HG02884 (cell line): Measurements from ENCODE around the gene CFAP46.
"Not testable (repeated sequence)": the region's sequence is repeated elsewhere in the genome, so short reads cannot be mapped to it uniquely, and the experiment has no call there.

ENCODE experiments used
- ATAC-seq: cut with Tn5 transposase; IDR thresholded peaks from one replicate; pipeline ENCODE4 v1.9.1; 2021; ENCODE audit warnings: mild to moderate bottlenecking, moderate library complexity; ENCODE audit not compliant: unreplicated experiment

Gene CFAP46

DNA sequence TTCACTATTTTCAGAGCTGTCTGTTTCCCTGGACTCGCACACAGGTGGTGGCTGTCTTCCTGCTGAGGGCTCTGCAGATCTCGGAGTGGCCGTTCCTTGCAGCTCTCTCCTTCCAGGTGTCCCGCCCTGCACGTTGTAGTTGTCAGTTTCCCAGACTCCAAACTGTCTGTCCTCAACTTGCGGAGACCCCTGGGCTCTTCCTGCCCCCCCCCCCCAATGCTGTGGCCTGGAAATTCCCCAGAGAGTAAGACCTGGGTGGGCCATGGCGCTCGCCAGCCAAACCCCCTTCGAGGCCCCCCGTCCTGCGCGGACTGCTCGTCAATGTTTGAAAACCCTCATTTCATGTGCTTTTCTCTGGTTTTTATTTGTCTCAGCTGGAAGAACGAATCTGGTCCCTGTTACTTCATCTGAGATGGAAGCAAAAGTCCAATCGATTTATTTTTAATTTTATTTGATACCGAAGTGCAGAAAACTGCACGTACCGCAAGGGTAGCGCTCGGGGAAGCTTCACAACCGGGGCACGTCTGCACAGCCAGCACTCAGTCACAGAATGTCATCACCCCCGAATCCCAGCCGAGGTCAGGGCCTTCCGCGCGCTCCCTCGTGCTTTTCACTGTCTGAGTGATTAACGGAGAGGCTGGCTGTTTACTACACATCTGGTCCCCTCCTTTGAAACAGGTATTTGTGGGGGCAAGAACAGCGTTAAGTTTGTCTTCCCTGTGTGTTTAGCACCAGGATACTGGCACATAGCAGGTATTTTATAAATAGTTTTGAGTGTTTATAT lies 110.0 kb downstream of the CFAP46 start:
- ATAC-seq = no peak

DNA sequence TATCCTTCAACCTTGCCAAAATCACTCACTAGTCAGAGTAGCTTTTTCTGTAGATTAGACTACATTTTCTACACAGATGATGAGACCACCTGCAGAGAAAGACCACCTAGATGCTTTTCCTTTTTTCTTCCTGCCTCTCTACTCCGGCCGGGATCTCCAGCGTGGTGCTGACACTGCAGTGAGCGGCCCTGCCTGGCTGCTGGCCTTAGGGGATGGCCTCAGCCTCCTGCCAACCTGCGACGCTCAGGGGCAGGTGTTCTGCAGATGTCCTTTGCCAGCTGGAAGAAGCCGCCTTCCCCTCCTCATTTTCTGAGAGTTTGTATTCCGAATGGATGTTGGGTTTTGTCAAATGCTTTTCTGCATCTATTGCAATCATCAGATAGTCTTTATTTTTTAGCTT lies 113.0 kb downstream of the CFAP46 start:
- ATAC-seq = no peak

DNA sequence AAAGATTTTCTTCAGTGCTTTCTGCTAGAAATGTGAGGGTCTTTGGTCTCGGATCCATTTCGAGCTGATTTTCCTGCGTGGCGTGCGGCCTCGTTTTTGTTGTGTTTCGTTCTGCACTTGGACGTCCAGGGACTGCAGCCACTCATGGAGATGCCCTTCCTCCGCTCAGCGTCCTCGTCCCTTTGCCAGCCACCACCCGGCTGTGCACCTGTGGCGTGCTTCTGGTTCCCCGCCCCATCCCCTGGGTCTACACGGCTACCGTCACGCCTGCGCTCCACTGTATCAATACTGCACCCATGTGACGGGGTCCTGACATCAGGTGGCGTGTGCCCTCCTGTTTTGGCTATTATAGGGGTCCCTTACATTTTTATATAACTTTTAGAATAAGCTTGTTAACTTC lies 113.7 kb downstream of the CFAP46 start:
- ATAC-seq = no peak

DNA sequence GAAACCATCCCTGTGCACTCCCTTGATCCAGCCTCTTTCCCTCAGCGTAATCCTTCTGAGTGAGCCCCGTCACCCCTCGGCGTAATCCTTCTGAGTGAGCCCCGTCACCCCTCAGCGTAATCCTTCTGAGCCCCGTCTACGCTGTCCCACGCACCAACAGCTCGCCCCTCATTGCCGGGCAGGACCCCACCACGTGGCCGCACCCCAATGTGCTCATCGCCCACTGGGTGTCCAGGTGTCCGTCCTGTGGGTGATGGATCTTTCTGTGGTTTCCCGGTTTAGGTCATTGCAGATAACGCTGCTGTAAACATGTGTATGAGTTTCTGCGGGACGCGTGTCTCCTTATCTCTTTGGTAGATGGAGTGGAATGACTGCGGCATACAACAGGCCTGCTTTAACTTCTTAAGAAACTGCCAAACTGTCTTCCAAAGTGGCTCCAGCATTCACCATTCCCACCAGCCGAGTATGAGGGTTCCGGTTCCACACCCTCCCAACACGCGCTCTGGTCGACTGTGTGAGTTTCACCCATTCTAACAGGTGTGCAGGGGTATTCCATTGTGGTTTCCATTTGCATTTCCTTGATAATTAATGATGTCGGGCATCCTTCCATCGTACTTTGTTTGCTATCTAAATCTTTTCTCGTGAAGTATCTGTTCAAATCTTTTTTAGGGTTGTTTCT lies 114.4 kb downstream of the CFAP46 start:
- ATAC-seq = no peak

DNA sequence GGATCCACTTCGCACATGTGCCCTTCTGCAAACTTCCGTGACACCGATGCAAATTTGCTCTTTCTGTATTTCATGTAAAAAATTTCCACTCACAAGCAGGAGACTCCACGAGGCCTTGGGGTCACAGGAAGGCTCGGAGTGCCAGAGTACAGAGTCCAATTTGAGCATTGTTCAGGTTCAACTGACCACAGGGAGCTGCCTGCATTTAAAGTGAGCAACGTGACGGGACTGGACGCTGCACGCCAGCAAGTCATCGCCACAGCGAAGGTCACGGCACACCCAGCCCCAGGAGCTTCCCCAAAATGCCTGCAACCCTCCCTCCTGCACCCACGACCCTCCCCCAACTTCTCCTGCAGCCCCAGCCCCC lies 115.0 kb downstream of the CFAP46 start:
- ATAC-seq = no peak

DNA sequence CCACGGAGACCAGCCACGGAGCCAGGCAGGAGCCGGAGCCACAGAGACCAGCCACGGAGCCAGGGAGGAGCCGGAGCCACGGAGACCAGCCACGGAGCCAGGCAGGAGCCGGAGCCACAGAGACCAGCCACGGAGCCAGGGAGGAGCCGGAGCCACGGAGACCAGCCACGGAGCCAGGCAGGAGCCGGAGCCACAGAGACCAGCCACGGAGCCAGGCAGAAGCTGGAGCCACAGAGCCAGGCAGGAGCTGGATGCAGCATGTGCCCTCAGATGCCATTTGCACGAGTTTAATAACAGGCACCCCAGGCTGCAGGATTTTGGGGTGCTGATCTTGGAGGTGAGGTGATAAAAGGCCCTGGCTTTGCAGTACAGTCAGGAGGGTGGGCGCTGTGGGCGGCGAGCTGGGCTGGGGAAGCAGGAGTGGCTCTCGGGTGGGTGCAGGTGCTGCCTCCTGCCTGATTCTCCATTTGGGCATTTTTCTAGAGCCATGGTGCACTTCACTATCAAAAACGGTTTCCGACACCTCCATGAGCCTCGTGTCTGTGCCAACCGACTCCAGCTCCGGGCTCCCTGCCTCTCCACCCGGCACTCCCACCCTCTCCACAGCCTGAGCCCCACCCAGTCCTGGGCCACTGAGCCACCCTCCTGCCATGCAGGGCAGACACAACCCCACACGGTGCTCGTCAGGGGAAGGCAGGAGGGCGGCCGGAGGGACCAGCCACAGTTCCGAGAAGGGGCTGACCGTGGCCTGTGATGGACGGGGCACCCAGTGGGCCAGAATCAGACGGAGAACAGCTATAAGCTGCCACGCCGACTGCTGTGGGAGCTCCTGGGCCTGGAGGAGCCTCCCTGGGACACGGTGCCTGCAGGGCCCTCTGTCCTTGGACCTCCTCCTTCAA lies 115.6 kb downstream of the CFAP46 start:
- ATAC-seq = no peak

DNA sequence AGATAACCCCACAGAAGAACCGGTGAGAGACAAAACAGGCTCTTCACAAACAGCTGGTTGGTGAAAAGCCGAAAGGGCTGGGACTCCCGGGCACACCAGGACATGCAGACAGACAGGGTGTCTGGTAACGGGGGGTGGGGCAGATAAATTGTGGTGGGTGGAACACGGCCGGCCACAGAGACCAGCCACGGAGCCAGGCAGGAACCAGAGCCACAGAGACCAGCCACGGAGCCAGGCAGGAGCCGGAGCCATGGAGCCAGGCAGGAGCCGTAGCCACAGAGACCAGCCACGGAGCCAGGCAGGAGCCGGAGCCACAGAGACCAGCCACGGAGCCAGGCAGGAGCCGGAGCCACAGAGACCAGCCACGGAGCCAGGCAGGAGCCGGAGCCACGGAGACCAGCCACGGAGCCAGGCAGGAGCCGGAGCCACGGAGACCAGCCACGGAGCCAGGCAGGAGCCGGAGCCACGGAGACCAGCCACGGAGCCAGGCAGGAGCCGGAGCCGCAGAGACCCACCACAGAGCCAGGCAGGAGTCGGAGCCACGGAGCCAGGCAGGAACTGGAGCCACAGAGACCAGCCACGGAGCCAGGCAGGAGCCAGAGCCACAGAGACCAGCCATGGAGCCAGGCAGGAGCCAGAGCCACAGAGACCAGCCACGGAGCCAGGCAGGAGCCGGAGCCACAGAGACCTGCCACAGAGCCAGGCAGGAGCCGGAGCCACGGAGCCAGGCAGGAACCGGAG lies 116.4 kb downstream of the CFAP46 start:
- not testable (repeated sequence) for ATAC-seq

DNA sequence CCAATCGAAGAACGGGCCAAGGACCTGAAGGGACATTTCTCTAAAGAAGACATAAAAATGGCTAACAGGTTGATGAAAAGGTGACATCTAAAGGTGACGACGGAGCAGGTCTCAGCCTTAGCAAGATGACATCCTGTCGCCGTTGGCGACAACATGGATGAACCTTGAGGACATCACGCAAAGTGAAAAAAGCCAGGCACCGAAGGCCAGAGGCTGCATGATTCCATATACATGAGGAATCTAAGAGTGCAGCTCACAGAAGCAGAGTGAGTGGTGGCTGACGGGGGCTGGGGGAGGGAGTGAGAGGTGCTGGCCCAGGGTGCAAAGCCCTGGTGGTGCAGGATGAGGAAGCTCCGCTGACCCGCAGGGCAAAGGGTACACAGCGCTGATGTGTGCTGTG lies 122.3 kb downstream of the CFAP46 start:
- no peak for ATAC-seq

DNA sequence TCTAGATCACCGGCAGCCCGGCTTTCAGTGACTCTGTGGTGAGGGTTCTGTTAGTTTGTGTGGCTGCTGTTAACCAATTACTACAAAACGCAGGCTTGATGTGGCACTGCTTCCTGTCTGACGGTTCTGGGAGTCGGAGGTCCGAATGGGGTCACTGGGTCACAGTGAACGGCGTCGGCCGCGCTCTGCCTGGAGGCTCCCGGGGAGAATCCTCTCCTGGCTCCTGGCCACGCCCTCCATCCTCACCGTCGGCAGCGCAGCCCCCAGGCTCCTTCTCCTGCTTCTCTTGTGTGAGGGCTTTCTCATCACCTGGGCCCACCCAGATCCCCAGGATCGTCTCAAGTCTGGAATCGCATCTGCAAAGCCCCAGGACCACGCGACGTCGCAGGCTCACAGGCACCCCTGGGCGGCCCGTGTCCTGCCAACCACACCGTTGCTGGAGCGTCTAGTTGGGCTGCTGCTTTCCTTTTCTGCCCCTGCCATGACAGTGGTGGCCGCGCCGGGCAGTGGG lies 124.6 kb downstream of the CFAP46 start:
- no peak for ATAC-seq

DNA sequence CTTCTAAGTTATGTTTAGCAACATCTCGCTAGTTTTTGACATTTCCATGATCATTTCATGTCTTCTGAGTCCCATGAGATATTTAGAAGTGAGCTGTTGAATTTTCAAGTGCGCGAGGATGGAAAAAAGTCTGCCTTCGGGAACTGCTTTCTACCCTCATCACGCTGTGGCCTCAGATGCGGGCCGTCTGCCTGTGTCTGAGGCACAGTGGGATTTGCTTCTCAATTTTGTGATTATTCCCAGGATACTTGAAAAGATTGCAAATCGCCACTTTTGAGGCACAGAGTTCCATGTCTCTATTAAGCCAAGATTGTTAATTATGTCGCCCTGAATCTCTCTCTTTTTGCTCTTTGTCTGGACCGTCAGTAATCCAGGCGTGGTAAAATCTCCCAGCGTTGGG lies 125.7 kb downstream of the CFAP46 start:
- no peak for ATAC-seq

DNA sequence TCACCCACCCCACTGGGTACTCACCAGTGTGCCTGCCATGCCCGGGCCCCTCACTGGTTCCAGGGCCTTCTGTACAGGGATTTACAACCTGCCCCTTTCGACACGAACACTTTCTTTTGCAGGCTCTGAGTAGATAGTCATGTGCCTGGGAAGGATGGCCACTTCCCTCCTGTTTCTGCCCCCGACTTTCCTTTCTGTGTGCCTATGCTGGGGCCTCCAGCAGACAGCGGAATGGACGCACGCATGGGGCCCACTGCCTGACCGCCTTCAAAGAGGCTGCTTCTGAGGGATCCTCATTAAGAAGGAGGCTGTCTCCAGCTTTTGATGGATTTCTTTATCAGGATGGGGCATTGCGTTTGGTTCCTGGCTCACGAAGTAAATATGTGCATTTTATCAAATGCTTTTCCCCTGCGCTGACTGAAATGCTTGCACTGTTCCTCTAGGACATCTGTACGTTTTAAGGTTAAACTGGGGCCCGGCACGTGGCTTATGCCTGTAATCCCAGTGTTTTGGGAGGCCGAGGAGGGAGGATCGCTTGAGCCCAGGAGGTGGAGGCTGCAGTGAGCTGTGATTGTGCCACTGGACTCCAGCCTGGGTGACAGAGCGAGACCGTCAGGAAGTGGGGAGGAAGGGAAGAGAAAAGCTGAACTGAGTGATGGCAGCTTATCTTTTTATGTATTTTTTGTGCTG lies 127.1 kb downstream of the CFAP46 start:
- no peak for ATAC-seq

DNA sequence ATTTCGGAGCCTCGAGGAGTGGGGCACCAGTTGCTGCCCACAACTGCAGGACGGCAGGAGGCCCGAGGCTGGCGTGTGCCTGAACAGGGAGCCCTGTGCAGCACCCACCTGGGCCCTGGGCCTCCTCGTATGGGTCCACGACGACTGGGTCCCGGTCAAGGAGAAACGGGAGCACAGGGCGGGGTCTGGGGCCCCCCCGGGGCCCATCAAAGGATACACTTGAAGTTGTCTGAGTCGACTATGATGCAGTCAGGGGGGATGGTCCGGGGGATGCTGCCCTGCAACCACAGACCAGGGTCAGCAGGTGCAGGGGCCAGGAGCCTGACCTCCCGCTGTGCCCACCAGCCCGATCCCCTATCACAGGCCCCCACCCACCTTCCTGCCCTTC lies 127.9 kb downstream of the CFAP46 start:
- ATAC-seq = no peak

DNA sequence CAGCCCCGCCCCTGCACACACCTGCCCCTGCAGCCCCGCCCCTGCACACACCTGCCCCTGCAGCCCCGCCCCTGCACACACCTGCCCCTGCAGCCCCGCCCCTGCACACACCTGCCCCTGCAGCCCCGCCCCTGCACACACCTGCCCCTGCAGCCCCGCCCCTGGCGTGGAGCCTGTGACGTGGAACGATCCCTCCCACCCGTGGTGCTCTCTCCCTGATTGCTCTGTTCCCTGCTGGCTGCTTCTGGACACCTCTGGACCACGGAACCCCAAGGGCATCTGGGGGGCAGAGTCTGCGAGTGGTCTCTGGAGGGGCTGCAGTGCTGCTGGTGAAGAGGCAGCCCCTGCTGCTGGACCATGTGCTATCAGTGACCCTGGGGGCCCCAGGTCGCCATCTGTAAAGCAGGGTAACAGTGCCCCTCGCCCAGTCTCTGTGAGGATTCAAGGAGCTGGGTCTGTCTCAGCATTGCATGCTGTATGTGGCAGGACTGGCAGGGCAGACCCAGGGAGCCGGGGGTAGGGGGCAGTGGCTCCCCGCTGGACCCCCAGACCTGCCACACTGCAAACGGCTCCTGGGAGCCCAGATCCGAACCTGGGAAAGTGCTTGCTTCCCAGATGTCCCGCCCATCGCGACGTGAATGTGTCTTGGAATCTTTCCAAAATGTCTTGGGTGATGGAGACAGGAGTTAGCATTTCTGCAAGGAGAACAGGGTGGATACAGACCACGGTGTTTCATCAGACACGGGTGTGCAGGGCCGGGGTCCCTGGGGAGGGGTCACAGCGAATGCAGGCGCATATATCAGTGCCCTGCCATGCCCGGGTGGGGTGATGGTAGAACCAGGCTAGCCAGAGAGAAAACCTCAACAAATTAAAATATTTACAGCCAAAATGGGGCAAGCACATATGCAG lies 128.6 kb downstream of the CFAP46 start:
- no peak for ATAC-seq

DNA sequence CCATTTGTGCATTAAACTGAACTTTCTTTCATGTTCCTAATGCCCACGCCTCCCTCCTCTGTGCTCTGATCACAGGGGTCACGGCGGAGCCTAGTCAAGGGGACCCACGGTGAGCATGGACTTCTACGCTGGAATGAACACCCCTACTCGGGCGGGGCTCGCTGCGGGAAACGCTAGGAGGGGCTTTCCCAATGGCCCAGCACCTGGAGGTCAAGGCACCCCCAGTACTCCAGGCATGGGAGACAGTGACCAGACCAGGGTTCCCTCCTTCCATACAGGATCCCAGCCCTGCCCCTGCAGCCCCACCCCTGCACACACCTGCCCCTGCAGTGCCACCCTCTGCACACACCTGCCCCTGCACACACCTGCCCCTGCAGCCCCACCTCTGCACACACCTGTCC lies 129.4 kb downstream of the CFAP46 start:
- ATAC-seq = no peak

DNA sequence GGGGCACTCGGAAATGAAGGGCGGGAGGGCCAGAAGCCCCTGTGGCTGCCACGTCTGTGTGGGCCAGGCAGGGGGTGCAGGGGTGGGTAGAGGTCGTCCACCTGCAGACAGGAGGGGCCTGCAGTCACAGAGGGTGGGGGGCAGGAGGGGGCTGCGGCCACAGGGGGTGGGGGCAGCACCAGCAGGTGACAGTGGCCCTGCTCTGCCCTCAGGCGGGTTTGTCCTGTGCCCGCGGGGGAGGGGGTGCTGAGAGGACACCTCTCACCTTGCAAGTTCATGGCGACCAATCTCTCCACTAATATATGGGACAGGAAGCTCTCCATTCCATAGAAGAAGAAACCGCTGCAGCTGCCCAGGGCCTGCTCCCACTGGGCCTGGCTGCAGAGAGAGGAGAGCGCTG lies 129.8 kb downstream of the CFAP46 start:
- ATAC-seq = no peak

DNA sequence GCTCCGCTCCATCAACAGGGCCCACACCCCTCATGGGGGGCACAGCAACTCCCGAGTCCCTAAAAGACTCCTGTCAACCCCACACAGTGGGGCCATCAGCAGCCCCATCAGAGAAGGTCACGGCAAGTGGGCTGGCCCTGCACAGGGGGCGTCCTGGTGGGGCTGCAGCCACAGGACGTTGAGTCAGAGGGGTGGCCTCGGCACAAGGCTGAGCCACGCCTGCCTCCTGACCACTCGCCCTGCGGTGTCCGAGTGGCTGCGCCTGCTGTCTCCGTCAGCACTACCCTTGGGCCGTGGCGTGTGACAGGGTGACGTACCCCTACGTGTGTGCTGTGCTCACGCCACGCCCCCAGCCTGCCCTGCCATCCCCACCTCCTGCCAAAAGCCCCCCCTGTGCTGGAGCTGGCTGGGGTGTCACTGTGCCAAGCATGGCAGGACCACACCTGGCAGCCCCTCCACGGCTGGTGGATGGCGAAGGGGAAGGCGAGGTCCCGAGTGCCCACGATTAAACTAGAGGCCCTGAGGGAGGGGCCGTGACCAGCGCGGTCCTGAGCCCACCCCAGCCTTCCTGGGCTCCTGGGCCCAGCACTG lies 130.4 kb downstream of the CFAP46 start:
- no peak for ATAC-seq

DNA sequence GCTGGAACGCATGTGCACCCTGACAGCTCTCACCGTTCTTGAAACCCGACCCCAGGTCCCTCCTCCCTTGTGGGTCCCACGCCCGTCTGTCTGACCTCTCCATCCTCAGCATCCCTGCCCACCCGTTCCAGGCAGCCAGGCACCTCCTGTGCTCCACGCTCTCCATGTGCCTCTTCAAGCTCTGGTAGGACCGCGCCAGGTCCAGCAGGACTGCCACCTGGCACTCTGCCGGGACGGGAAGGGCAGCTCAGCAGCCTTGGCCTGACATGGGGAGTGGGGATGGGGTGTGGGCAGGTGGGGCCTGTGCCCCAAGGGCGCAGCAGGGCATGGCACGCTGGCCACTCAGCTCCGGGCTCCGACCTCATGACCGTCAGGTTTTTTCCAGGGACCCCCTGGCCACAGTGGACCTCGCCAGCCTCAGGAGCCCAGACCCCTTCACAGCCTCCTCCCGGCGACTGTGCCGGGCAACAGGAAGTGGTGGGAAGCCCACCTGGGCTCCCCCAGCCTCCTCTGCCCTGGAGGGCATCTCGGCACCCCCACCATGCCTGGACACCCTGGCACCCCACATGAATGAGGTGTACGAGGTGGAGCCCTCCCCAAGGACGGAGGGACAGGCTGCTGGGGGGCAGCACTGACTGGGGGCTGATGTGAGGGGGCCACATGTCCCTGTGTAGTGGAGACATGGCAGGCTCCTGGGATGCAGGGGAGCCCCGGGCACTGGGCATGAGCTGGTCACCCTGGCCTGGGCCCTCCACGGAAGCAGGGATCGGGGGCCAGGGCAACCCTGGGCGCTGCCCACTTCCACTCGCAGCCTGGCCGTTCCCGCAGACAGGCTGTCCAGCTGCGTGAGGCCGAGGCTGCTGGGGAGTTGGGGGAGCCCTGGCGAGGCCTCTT lies 131.3 kb downstream of the CFAP46 start:
- no peak for ATAC-seq
